K562 (cell line): ENCODE measurements around the gene PHACTR3. TPM values are rescaled to one million over a fixed set of nuclear protein-coding genes. Genes with fewer than 3 reads are reported as not detected.

Source experiments
- ATAC-seq: fragments of 200-7000 bp; cut with Tn5 transposase; 3 replicates; pipeline ENCODE4 v1.9.1; 2020; ENCODE audit warnings: moderate library complexity
- BruUV-seq: library from RNA; stranded (reverse); fragments of 400-500 nt; replicated peaks from 2 replicates; lab custom pipeline; 2021; lab: Mats Ljungman, UMichigan
- CTCF ChIA-PET: fragments of 300-600 bp; formaldehyde crosslinking; extraction: SDS; loops from one replicate; lab custom pipeline; 2021; ENCODE audit warnings: low intra/inter-chr PET ratio; lab: Yijun Ruan, JAX
- POLR2A ChIA-PET: fragments of 300-600, 350-650 bp; sonication (Branson Sonifier 250); formaldehyde crosslinking; extraction: SDS; loops from one replicate; lab custom pipeline; 2021; ENCODE audit warnings: antibody characterized with exemption, inconsistent platforms; lab: Yijun Ruan, JAX
- DNase-seq, 4 experiments: peaks; one replicate each; pipeline versions ENCODE4 v3.0.0 to v3.0.0-alpha.2; 2011 to 2018; ENCODE audit warnings: low spot score in 3 of 4, mixed read lengths in 3 of 4; ENCODE audit errors: extremely low read depth in 1 of 4
- FAIRE-seq: peaks from 2 replicates; lab custom pipeline; 2011; peaks lifted over from hg19 to GRCh38; lab: Jason Lieb, UNC
- H2AFZ ChIP-seq: 2 replicates; pipeline ENCODE4 v1.6.0; 2011; ENCODE audit warnings: low read depth, low read length, control low read depth, inconsistent platforms
- H3K27ac ChIP-seq: fragments of 200-600 bp; 3 replicates; pipeline ENCODE4 v1.8.0; 2011; ENCODE audit warnings: low read depth, mild to moderate bottlenecking, control low read depth, inconsistent platforms, low read length, moderate library complexity, mixed read lengths; ENCODE audit errors: extremely low read depth
- H3K27me3 ChIP-seq, 2 experiments: fragments of 300-600 bp in 1 of 2; 2 replicates in 1 of 2; 3 replicates in 1 of 2; pipeline versions ENCODE4 v1.6.0 to v1.8.0; 2011; ENCODE audit warnings: inconsistent platforms in 2 of 2, low read length in 2 of 2, mild to moderate bottlenecking in 1 of 2, mixed read lengths in 1 of 2, moderate library complexity in 1 of 2; ENCODE audit not compliant: control insufficient read depth in 2 of 2, insufficient read depth in 2 of 2
- H3K36me3 ChIP-seq: fragments of 300-600 bp; 3 replicates; pipeline ENCODE4 v1.8.0; 2011; ENCODE audit warnings: mild to moderate bottlenecking, low read length, inconsistent platforms; ENCODE audit not compliant: control insufficient read depth, insufficient read depth
- H3K4me1 ChIP-seq, 2 experiments: fragments of 200-600 bp in 1 of 2; replicated peaks in 1 of 2; 2 replicates in 1 of 2; 3 replicates in 1 of 2; pipeline versions ENCODE4 v1.5.1 to v1.8.0; 2011; ENCODE audit warnings: inconsistent platforms in 2 of 2, low read length in 2 of 2, mild to moderate bottlenecking in 1 of 2, mixed read lengths in 1 of 2, moderate library complexity in 1 of 2; ENCODE audit not compliant: control insufficient read depth in 2 of 2, insufficient read depth in 2 of 2
- H3K4me2 ChIP-seq: 2 replicates; pipeline ENCODE4 v1.6.1; 2011; ENCODE audit warnings: low read length, control low read depth, inconsistent platforms, mixed read lengths; ENCODE audit not compliant: insufficient read depth
- H3K4me3 ChIP-seq: fragments of 200-600 bp; sonication (generic), shearing (Covaris generic); 2 replicates; pipeline ENCODE4 v1.5.1; 2016; ENCODE audit warnings: control low read depth, inconsistent platforms
- H3K79me2 ChIP-seq: fragments of 200-600 bp; 3 replicates; pipeline ENCODE4 v1.8.0; 2011; ENCODE audit warnings: low read length, inconsistent platforms; ENCODE audit not compliant: control insufficient read depth, insufficient read depth
- H3K9ac ChIP-seq, 2 experiments: 2 replicates each; pipeline versions ENCODE4 v1.6.0 to v1.6.1; 2011; ENCODE audit warnings: low read depth in 2 of 2, low read length in 2 of 2, control low read depth in 1 of 2, inconsistent platforms in 1 of 2, mild to moderate bottlenecking in 1 of 2, mixed read lengths in 1 of 2; ENCODE audit not compliant: insufficient read depth in 1 of 2
- H3K9me1 ChIP-seq: one replicate; pipeline ENCODE4 v1.6.0; 2011; ENCODE audit warnings: inconsistent platforms, mild to moderate bottlenecking, low read length, moderate library complexity; ENCODE audit not compliant: control insufficient read depth, insufficient read depth
- H3K9me3 ChIP-seq: replicated peaks from 2 replicates; pipeline ENCODE4 v1.5.1; 2011; ENCODE audit warnings: low read depth, low read length, inconsistent platforms; ENCODE audit not compliant: control insufficient read depth, insufficient read depth
- H4K20me1 ChIP-seq: replicated peaks from 2 replicates; pipeline ENCODE4 v1.6.1; 2011; ENCODE audit warnings: low read length, inconsistent platforms, mixed read lengths; ENCODE audit not compliant: control insufficient read depth, insufficient read depth
- HDAC2 ChIP-seq: fragments of 450-650 bp; IDR thresholded peaks from 2 replicates; pipeline ENCODE4 v1.6.1; 2016; ENCODE audit warnings: mild to moderate bottlenecking
- KAT8 ChIP-seq: fragments of 450-650 bp; IDR thresholded peaks from 2 replicates; pipeline ENCODE4 v1.6.1; 2016; ENCODE audit warnings: low read depth, mild to moderate bottlenecking
- NFXL1 ChIP-seq: fragments of 450-650 bp; formaldehyde crosslinking; IDR thresholded peaks from 2 replicates; pipeline ENCODE4 v1.4.0; 2021; ENCODE audit warnings: mild to moderate bottlenecking
- SRSF1 ChIP-seq: fragments of 200-400 bp; formaldehyde crosslinking; IDR thresholded peaks from 2 replicates; pipeline ENCODE4 v1.6.1; 2017; ENCODE audit warnings: mild to moderate bottlenecking, low read depth, low read length, moderate library complexity
- THRAP3 ChIP-seq: fragments of 450-650 bp; IDR thresholded peaks from 2 replicates; pipeline ENCODE4 v1.6.1; 2016; ENCODE audit warnings: mild to moderate bottlenecking, inconsistent platforms, borderline replicate concordance
- ZFPM2 ChIP-seq: fragments of 250-450 bp; sonication (Bioruptor Pico); IDR thresholded peaks from 2 replicates; pipeline ENCODE4 v1.5.1; 2022; ENCODE audit warnings: mild to moderate bottlenecking
- WGBS: fragments of 100-300 bp; shearing (Covaris generic); methylation state at CpG from one replicate; pipeline ENCODE4 v1.1.6; 2016; ENCODE audit warnings: low coverage, mixed read lengths; ENCODE audit not compliant: insufficient coverage; ENCODE audit errors: missing lambda C conversion rate; 5-methylcytosine and 5-hydroxymethylcytosine counted together
- in situ Hi-C: fragments of 300-500 bp; cut with MboI; formaldehyde crosslinking; loops from 4 replicates; pipeline ENCODE4 v1.15.0; 2018; ENCODE audit warnings: inconsistent platforms, mixed read lengths
- intact Hi-C: fragments of 100-400 bp; cut with micrococcal nuclease; formaldehyde crosslinking; loops from 2 replicates; pipeline ENCODE4 v1.14.2; 2022
- polyA plus RNA-seq, 8 experiments: library from polyadenylated mRNA; depleted of rRNA in 4 of 8; stranded (reverse) in 5 of 8; unstranded in 3 of 8; fragments of >200 nt; fragmentation: Nextera tagmentation in 2 of 8; fragmentation: Illumina TruSeq in 1 of 8; extraction: Ambion mirVana in 2 of 8; extraction: Trizol in 1 of 8; gene quantifications; 2 replicates each; pipeline versions ENCODE4 v1.2.1 to v1.2.3, GENCODE V29; 2011 to 2014; ENCODE audit warnings: inconsistent platforms in 1 of 8, missing spikeins in 1 of 8
- total RNA-seq, 7 experiments: library from RNA; depleted of rRNA in 6 of 7; stranded (reverse); fragments of >200 nt in 6 of 7; fragmentation: Illumina TruSeq in 2 of 7; extraction: Trizol in 2 of 7; gene quantifications; 2 replicates each; pipeline versions ENCODE4 v1.2.1 to v1.2.3, GENCODE V29; 2011 to 2021; ENCODE audit warnings: low replicate concordance in 1 of 7
- TF ChIP-seq, protein P1 (sequence below): fragments of 450-650 bp; formaldehyde crosslinking; IDR thresholded peaks from 2 replicates; pipeline ENCODE4 v1.4.0; 2020; ENCODE audit warnings: mild to moderate bottlenecking, moderate library complexity
- TF ChIP-seq, protein P2 (sequence below): sonication (generic); formaldehyde crosslinking; IDR thresholded peaks from 2 replicates; pipeline ENCODE4 v1.8.1; 2022; ENCODE audit warnings: missing genetic modification reagents
- TF ChIP-seq, protein P3 (sequence below), 2 experiments: fragments of 450-650 bp; formaldehyde crosslinking in 1 of 2; IDR thresholded peaks; 2 replicates each; pipeline versions ENCODE4 v1.4.0 to v1.6.1; 2014 to 2020; ENCODE audit warnings: mild to moderate bottlenecking in 2 of 2, borderline replicate concordance in 1 of 2, low read depth in 1 of 2

Gene PHACTR3
- total and polyA plus RNA-seq, 9 of the 15 experiments (the other 6 are each of a cell fraction or from before 2014, with no cell fraction given): not detected

DNA sequence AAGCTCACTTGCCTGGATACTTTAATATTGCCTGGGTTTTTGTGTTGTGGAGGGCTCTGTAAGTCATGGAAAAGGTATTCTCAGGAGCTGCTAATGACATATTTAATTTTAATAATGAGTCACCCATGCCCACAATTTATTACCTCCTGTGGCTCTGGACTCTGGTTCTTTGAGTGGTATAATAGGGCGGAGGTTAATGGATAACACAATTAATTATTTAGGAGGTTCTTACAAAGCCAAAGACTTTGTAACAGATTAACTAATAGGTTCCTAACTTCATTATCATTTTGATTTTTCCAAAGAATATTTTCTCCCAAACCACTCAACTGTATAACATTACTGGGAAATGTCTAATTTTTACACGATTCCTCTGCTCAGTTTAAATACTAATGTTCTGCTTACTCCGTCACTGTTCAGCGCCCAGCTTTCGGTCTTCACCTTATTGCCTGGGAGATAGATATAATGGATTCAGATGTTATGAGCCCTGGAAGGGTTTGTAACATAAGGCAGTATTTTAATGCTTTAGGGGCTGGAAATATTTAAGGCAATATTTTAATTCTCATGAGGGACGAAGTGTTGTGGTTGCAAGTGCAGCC lies 29.4 kb downstream of the PHACTR3 start (continued):
- TF ChIP-seq, protein P1, sequence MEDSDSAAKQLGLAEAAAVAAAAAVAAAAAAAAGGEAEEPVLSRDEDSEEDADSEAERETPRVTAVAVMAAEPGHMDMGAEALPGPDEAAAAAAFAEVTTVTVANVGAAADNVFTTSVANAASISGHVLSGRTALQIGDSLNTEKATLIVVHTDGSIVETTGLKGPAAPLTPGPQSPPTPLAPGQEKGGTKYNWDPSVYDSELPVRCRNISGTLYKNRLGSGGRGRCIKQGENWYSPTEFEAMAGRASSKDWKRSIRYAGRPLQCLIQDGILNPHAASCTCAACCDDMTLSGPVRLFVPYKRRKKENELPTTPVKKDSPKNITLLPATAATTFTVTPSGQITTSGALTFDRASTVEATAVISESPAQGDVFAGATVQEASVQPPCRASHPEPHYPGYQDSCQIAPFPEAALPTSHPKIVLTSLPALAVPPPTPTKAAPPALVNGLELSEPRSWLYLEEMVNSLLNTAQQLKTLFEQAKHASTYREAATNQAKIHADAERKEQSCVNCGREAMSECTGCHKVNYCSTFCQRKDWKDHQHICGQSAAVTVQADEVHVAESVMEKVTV (CRISPR knock-in tag): no peak
- TF ChIP-seq THRAP3 (no peak), NFXL1 (CRISPR knock-in tag) (no peak)
- TF ChIP-seq, protein P2, sequence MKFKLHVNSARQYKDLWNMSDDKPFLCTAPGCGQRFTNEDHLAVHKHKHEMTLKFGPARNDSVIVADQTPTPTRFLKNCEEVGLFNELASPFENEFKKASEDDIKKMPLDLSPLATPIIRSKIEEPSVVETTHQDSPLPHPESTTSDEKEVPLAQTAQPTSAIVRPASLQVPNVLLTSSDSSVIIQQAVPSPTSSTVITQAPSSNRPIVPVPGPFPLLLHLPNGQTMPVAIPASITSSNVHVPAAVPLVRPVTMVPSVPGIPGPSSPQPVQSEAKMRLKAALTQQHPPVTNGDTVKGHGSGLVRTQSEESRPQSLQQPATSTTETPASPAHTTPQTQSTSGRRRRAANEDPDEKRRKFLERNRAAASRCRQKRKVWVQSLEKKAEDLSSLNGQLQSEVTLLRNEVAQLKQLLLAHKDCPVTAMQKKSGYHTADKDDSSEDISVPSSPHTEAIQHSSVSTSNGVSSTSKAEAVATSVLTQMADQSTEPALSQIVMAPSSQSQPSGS (CRISPR knock-in tag): no peak

DNA sequence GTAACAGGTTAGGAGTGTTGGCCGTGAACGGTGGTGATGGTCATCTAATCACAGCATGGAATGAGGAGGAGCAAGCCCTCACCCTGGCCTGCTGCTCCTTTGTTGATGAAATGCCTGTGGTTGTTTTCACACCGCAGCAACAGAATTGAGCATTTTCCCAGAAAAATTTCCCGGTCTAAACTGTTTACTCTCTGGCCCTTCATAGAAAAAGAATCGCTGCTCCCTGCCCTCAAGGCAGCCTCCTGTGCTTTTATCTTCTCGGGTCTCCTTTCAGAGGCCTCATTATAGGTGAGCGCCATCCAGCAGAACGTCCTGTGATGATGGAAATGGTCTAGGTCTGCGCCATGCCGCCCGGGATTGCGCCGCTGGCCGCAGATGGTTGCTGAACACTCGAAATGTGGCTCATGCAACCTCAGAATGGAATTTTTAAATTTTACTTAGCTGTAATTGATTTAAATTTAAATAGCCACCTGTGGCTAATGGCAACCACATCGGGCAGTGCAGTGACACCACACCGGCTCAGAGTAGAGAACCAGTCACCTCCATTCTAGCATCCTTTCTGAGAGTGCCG lies 30.2 kb downstream of the PHACTR3 start:
- no peaks in the 10 kb centered on the region for H3K36me3 ChIP-seq
- FAIRE-seq (no peak), ATAC-seq (no peak), DNase-seq (no peak)
- H3K27ac ChIP-seq: no peak overlapping the region
- H3K4me2 ChIP-seq: no peak overlapping the region
- no peaks in the 10 kb centered on the region for H3K79me2 ChIP-seq
- H3K9me3 ChIP-seq: no peaks in the 10 kb centered on the region
- ChIA-PET CTCF (no interaction called here), POLR2A (no interaction called here)
- no TSS peak for BruUV-seq
- peaks cover 6 to 13% of the 10 kb centered on the region in 2 experiments; a peak in 2 of 5 replicates for H3K27me3 ChIP-seq
- H2AFZ ChIP-seq: no peak overlapping the region
- WGBS: under 1% methylated on average over 18 of the region's 18 CpGs
- in situ Hi-C loops (no loop called here), intact Hi-C loops (no loop called here)
- no peaks in the 10 kb centered on the region for H4K20me1 ChIP-seq
- no peaks in the 10 kb centered on the region for H3K4me1 ChIP-seq
- H3K9ac ChIP-seq: no peak overlapping the region
- no peaks in the 10 kb centered on the region for H3K9me1 ChIP-seq
- H3K4me3 ChIP-seq: no peak overlapping the region
- TF ChIP-seq, protein P3, sequence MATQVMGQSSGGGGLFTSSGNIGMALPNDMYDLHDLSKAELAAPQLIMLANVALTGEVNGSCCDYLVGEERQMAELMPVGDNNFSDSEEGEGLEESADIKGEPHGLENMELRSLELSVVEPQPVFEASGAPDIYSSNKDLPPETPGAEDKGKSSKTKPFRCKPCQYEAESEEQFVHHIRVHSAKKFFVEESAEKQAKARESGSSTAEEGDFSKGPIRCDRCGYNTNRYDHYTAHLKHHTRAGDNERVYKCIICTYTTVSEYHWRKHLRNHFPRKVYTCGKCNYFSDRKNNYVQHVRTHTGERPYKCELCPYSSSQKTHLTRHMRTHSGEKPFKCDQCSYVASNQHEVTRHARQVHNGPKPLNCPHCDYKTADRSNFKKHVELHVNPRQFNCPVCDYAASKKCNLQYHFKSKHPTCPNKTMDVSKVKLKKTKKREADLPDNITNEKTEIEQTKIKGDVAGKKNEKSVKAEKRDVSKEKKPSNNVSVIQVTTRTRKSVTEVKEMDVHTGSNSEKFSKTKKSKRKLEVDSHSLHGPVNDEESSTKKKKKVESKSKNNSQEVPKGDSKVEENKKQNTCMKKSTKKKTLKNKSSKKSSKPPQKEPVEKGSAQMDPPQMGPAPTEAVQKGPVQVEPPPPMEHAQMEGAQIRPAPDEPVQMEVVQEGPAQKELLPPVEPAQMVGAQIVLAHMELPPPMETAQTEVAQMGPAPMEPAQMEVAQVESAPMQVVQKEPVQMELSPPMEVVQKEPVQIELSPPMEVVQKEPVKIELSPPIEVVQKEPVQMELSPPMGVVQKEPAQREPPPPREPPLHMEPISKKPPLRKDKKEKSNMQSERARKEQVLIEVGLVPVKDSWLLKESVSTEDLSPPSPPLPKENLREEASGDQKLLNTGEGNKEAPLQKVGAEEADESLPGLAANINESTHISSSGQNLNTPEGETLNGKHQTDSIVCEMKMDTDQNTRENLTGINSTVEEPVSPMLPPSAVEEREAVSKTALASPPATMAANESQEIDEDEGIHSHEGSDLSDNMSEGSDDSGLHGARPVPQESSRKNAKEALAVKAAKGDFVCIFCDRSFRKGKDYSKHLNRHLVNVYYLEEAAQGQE (IDR thresholded peaks at IDR 0.05; ENCODE audit: borderline replicate concordance): no peak
- TF ChIP-seq, protein P3 (CRISPR knock-in tag; IDR thresholded peaks at IDR 0.05; ENCODE audit: low read depth): no peak
- TF ChIP-seq HDAC2 (no peak), SRSF1 (no peak), KAT8 (no peak), ZFPM2 (CRISPR knock-in tag) (no peak)
